BJ (cell line): ENCODE results near the gene MYO7B. TPM values are rescaled to one million over a fixed set of nuclear protein-coding genes. Genes with fewer than 3 reads are reported as not detected.

Source experiments
- CTCF ChIA-PET: fragments of 350-600 bp; formaldehyde crosslinking; extraction: SDS; loops from one replicate; lab custom pipeline; 2021; ENCODE audit warnings: antibody characterized with exemption, inconsistent platforms; lab: Yijun Ruan, JAX
- POLR2A ChIA-PET: fragments of 300-600 bp; sonication (Branson Sonifier 250); formaldehyde crosslinking; extraction: SDS; loops from one replicate; lab custom pipeline; 2021; ENCODE audit warnings: antibody characterized with exemption; lab: Charles Lee
- DNase-seq: peaks from one replicate; pipeline ENCODE4 v3.0.0-alpha.2; 2011; ENCODE audit warnings: low read depth
- H3K27me3 ChIP-seq: 2 replicates; pipeline ENCODE4 v1.6.0; 2011; ENCODE audit warnings: low read length; ENCODE audit not compliant: control insufficient read depth, insufficient read depth
- H3K36me3 ChIP-seq: 2 replicates; pipeline ENCODE4 v1.5.1; 2011; ENCODE audit warnings: low read length; ENCODE audit not compliant: control insufficient read depth, insufficient read depth
- H3K4me3 ChIP-seq: 2 replicates; pipeline ENCODE4 v1.5.1; 2011; ENCODE audit warnings: low read depth, mild to moderate bottlenecking, control low read depth, low read length
- polyA plus RNA-seq: library from polyadenylated mRNA; depleted of rRNA; stranded (reverse); fragments of >200 nt; gene quantifications from 2 replicates; pipeline ENCODE4 v1.2.3, GENCODE V29; 2011
- TF ChIP-seq, protein P1 (sequence below): IDR thresholded peaks from 2 replicates; pipeline ENCODE4 v1.5.1; 2011; ENCODE audit warnings: low read depth, mild to moderate bottlenecking, control low read depth, inconsistent platforms, low read length, moderate library complexity; ENCODE audit not compliant: insufficient read depth

The MYO7B gene
- polyA plus RNA-seq, 1 experiment, result 0.36 TPM

DNA sequence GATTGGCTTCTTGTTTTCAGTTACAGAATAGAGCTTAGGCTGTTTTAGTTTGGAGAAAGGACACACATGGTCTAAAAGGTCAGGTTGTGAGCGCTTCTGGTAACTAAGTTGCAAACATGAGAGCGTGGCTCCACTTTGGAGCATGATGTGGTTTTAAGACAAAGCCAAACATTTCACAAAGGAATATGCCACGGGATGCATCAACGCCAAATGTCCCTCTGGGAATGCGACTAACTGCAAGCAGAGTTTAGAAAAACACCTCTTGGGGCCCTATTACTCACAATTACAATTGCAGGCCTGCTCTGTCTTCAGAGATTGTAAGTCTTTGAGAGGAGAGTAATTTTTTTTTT lies 25.4 kb downstream of the MYO7B start:
- Histone ChIP-seq H3K4me3 (no peak overlapping the region), H3K36me3 (no peaks in the 10 kb centered on the region), H3K27me3 (peaks cover 11% of the 10 kb centered on the region)
- ChIA-PET POLR2A (no interaction called here), CTCF (interaction anchor here (1.0 kb wide), 1 partner anchor 11 kb away, joined by 3 read pairs; no protein-coding TSS in a partner anchor)
- no peak for DNase-seq
- TF ChIP-seq, protein P1, sequence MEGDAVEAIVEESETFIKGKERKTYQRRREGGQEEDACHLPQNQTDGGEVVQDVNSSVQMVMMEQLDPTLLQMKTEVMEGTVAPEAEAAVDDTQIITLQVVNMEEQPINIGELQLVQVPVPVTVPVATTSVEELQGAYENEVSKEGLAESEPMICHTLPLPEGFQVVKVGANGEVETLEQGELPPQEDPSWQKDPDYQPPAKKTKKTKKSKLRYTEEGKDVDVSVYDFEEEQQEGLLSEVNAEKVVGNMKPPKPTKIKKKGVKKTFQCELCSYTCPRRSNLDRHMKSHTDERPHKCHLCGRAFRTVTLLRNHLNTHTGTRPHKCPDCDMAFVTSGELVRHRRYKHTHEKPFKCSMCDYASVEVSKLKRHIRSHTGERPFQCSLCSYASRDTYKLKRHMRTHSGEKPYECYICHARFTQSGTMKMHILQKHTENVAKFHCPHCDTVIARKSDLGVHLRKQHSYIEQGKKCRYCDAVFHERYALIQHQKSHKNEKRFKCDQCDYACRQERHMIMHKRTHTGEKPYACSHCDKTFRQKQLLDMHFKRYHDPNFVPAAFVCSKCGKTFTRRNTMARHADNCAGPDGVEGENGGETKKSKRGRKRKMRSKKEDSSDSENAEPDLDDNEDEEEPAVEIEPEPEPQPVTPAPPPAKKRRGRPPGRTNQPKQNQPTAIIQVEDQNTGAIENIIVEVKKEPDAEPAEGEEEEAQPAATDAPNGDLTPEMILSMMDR, result no peak

DNA sequence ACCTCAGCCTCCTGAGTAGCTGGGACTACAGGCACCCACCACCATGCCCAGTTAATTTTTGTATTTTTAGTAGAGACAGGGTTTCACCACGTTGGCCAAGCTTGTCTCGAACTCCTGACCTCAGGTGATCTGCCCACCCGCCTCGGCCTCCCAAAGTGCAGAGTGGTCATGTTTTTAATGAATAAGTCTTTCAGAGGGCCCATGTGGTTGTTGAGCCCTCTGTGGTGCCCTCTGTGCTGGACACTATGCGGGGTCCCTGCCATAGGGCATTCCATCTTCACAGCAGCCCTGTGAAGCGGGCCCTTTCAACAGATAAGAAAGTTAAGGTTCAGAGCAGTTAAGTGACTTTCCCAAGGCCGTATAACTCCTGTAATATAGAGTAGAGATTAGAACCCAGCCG lies 25.9 kb downstream of the MYO7B start:
- DNase-seq, result no peak
- peaks cover 11% of the 10 kb centered on the region for H3K27me3 ChIP-seq
- POLR2A ChIA-PET, result no interaction called here
- CTCF ChIA-PET, result no interaction called here
- TF ChIP-seq, protein P1, result no peak
- no peaks in the 10 kb centered on the region for H3K36me3 ChIP-seq
- no peak overlapping the region for H3K4me3 ChIP-seq

DNA sequence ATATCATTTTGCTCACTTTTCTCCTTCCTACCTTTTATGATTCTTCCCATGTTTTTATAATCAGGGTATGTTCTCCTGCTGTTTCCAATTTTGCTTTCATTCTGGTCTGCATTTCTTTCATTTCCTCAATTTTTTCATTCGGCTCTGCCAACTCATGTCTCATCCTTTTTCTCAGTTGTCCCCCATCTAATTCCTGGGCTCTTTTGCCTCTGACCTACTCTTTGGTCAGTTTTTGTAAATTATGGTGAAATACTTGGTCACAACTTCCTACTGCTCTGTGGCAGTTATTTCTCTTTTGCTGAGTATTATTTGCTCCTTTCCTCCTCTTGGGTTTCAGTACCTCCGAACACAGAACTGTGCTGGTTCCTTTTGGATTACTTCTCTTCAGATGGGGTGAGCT lies 27.5 kb downstream of the MYO7B start:
- ChIA-PET POLR2A (no interaction called here), CTCF (no interaction called here)
- Histone ChIP-seq H3K27me3 (peaks cover 11% of the 10 kb centered on the region), H3K36me3 (no peaks in the 10 kb centered on the region), H3K4me3 (no peak overlapping the region)
- no peak for DNase-seq
- TF ChIP-seq, protein P1, result no peak

DNA sequence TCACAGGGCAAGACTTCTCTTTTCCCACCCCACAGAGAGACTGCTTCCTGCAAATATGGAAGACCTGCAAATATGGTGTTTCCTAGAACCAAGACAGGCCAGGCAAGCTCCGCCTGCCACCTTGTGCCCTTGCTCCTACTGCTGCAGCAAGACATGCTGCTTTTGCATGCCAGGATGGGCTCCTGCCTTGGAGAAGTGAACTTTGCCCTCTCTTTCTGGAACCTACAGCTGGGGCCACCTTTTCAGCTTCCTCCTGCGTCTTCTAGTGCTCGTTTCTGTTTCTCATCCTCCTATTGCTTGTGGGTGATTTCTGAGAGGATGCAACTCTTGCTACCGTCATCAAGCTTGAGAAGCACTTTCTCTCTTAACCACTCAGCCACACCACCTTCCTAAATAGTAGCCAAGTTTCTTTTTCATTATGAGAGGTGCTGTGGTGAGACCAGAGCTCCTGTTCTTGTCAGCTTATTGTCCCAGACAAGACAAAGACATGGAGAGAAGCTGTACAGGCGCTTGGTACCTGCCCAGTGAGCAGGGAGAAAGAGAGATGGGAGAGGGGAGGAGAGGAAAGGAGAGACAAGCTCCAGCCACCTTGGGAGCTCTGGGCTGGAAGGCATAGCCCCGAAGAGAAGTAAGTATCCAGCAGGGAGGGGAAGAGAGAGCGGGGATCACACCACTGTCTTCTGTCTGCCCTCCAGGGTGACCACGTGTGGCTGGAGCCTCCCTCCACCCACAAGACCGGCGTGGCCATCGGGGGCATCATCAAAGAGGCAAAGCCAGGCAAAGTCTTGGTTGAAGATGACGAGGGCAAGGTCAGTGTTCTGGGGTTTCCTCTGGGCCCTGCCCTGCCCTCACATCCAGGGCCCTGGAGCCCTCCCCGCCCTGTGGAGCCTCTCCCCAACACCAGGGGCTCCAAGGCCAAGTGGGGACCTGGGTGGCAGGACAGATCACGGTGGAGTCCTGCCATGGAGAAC lies 28.3 kb downstream of the MYO7B start:
- CTCF ChIA-PET, result no interaction called here
- TF ChIP-seq, protein P1, result no peak
- no peaks in the 10 kb centered on the region for H3K36me3 ChIP-seq
- no peak for DNase-seq
- no peak overlapping the region for H3K4me3 ChIP-seq
- POLR2A ChIA-PET, result no interaction called here
- peaks cover 11% of the 10 kb centered on the region for H3K27me3 ChIP-seq

DNA sequence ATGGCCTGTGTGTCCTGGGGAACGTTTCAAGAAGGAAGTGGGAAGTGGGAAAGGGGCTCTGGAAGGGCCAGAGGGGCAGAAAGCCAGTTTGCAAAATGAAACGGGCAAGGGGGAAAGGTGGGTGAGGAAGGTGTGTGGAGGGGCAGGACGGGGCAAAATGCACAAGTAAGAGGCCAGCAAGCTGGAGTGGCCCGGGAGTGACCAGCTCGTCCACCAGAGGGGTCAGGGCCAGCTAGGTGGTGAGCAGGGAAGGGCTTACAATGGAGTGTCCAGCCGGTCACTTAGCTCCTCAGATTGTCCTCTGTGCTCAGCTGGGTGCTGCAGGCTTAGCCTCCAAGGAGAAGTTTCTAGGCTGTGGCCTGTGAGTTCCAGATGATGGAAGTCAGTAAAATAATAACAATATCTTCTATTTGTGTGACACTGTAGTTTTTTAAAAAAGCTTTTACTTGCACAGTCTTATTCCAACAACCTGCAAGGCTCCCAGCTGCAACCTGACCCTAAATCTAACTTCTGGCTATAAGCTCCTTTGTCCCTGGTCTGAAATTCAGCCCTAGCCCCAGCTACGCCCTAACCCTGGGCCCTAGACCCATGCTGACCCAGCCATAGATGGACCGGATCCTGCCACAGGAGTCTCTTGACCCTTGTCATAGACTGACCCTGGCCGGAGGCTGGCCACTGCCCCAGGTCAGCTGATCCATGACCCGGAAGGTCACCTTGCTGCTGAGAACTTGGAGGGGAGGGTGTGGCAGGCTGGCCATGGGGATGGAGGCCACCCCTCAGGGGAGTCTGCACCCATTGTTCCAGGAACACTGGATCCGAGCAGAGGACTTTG lies 29.2 kb downstream of the MYO7B start:
- Histone ChIP-seq H3K36me3 (no peaks in the 10 kb centered on the region), H3K27me3 (peaks cover 4% of the 10 kb centered on the region), H3K4me3 (no peak overlapping the region)
- TF ChIP-seq, protein P1, result no peak
- POLR2A ChIA-PET, result no interaction called here
- CTCF ChIA-PET, result no interaction called here
- DNase-seq, result no peak
